NCI-H1417 treated with DMSO at 0.1 percent for 48 hours (cell line): ENCODE data around the gene DPP8.
A peak's percentile ranks its signal among the peaks of the same experiment; 100 is the strongest.
"Not testable (repeated sequence)": the region's sequence is repeated elsewhere in the genome, so short reads cannot be mapped to it uniquely, and the experiment has no call there.

ENCODE experiments used
- DNase-seq: peaks from one replicate; lab custom pipeline; 2025; lab: John Stamatoyannopoulos, UW

DPP8 gene

GRCh38 chr15:65516997-65517865 is at the start of gene DPP8:
DPP8 (minus strand) TSS chr15:65517689; CDS start chr15:65512553, 5,136 bp downstream.
- peak; percentile 71 for DNase-seq

- no peak for DNase-seq
Measured at GRCh38 chr15:65561934-65562333, 44.4 kb upstream of the DPP8 start.

- DNase-seq, result no peak
Measured at GRCh38 chr15:65559941-65560340, 42.5 kb upstream of the DPP8 start.

GRCh38 chr15:65558997-65559760 is 41.7 kb upstream of the DPP8 start:
- no peak for DNase-seq

- no peak for DNase-seq
Measured at GRCh38 chr15:65558336-65558735, 40.8 kb upstream of the DPP8 start.

GRCh38 chr15:65556622-65557021 is 39.1 kb upstream of the DPP8 start:
- no peak for DNase-seq

GRCh38 chr15:65553691-65554090 is 36.2 kb upstream of the DPP8 start:
- no peak for DNase-seq

GRCh38 chr15:65552851-65553250 is 35.4 kb upstream of the DPP8 start:
- DNase-seq, result not testable (repeated sequence)

- no peak for DNase-seq
Measured at GRCh38 chr15:65551183-65551582, 33.7 kb upstream of the DPP8 start.

GRCh38 chr15:65550681-65551098 is 33.2 kb upstream of the DPP8 start:
- no peak for DNase-seq

GRCh38 chr15:65549288-65549687 is 31.8 kb upstream of the DPP8 start:
- not testable (repeated sequence) for DNase-seq

GRCh38 chr15:65547841-65548240 is 30.4 kb upstream of the DPP8 start:
- no peak for DNase-seq

- DNase-seq, result no peak
Measured at GRCh38 chr15:65541231-65541820, 23.8 kb upstream of the DPP8 start.

- DNase-seq, result no peak
Measured at GRCh38 chr15:65540314-65540713, 22.8 kb upstream of the DPP8 start.

- no peak for DNase-seq
Measured at GRCh38 chr15:65535192-65535591, 17.7 kb upstream of the DPP8 start.

GRCh38 chr15:65533057-65533756 is 15.7 kb upstream of the DPP8 start:
- no peak for DNase-seq

GRCh38 chr15:65532738-65533051 is 15.2 kb upstream of the DPP8 start:
- DNase-seq, result no peak

GRCh38 chr15:65530318-65531111 is 13.0 kb upstream of the DPP8 start, which contains the start of gene HACD3:
HACD3 (plus strand) TSS chr15:65530463; CDS start chr15:65530632, 169 bp downstream.
- peak; percentile 47 for DNase-seq

- DNase-seq, result no peak
Measured at GRCh38 chr15:65529762-65530317, 12.4 kb upstream of the DPP8 start.

- DNase-seq, result no peak
Measured at GRCh38 chr15:65528461-65529060, 11.1 kb upstream of the DPP8 start.

- no peak for DNase-seq
Measured at GRCh38 chr15:65525622-65526021, 8.1 kb upstream of the DPP8 start.
